Liver (tissue), 9 donors: ENCODE measurements around the gene PTGER2. TPM values are rescaled to one million over a fixed set of nuclear protein-coding genes. Genes with fewer than 3 reads are reported as not detected.

Source experiments
- DNase-seq: peaks from one replicate; pipeline ENCODE4 v3.0.0-alpha.2; 2017; ENCODE audit warnings: low spot score
- H3K27ac ChIP-seq, 2 donors: one replicate each; pipeline ENCODE4 v1.7.0; 2013; ENCODE audit warnings: inconsistent platforms in 2 of 2, low read length in 2 of 2, control low read depth in 1 of 2, low read depth in 1 of 2, mild to moderate bottlenecking in 1 of 2
- H3K27me3 ChIP-seq, 4 donors: one replicate each; pipeline versions ENCODE4 v1.6.1 to v1.7.0; 2013; ENCODE audit warnings: low read length in 3 of 4, inconsistent platforms in 1 of 4, mild to moderate bottlenecking in 1 of 4, moderate library complexity in 1 of 4; ENCODE audit not compliant: control insufficient read depth in 4 of 4, insufficient read depth in 4 of 4
- H3K36me3 ChIP-seq, 4 donors: one replicate each; pipeline versions ENCODE4 v1.6.1 to v1.7.0; 2013; ENCODE audit warnings: low read length in 3 of 4, mild to moderate bottlenecking in 3 of 4, low read depth in 1 of 4, moderate library complexity in 1 of 4; ENCODE audit not compliant: control insufficient read depth in 4 of 4, insufficient read depth in 3 of 4
- H3K4me1 ChIP-seq, 4 donors: one replicate each; pipeline versions ENCODE4 v1.6.1 to v1.7.0; 2013; ENCODE audit warnings: low read length in 3 of 4, mild to moderate bottlenecking in 3 of 4, moderate library complexity in 1 of 4; ENCODE audit not compliant: control insufficient read depth in 4 of 4, insufficient read depth in 4 of 4
- H3K4me3 ChIP-seq, 3 donors: one replicate each; pipeline versions ENCODE4 v1.6.1 to v1.7.0; 2013; ENCODE audit warnings: low read length in 3 of 3, control low read depth in 1 of 3, low read depth in 1 of 3, mild to moderate bottlenecking in 1 of 3
- H3K9ac ChIP-seq, 2 donors: one replicate each; pipeline ENCODE4 v1.7.0; 2013; ENCODE audit warnings: low read length in 2 of 2, mild to moderate bottlenecking in 2 of 2, moderate library complexity in 2 of 2, control low read depth in 1 of 2, low read depth in 1 of 2
- H3K9me3 ChIP-seq, 4 donors: one replicate each; pipeline versions ENCODE4 v1.6.1 to v1.7.0; 2013; ENCODE audit warnings: low read length in 3 of 4; ENCODE audit not compliant: control insufficient read depth in 4 of 4
- ATF3 ChIP-seq: IDR thresholded peaks from 2 replicates; pipeline ENCODE4 v1.6.1; 2016; ENCODE audit warnings: antibody characterized with exemption
- CTCF ChIP-seq: fragments of 150-350 bp; IDR thresholded peaks from 2 replicates; pipeline ENCODE4 v1.5.1; 2017; ENCODE audit warnings: improper control_type of control experiment, low read depth, low read length; ENCODE audit not compliant: missing input control
- EGR1 ChIP-seq, 2 donors: IDR thresholded peaks; 2 replicates each; pipeline ENCODE4 v1.6.1; 2016 to 2018; ENCODE audit warnings: antibody characterized with exemption in 2 of 2, low read depth in 2 of 2
- FOXA1 ChIP-seq: IDR thresholded peaks from 2 replicates; pipeline ENCODE4 v1.6.1; 2016; ENCODE audit warnings: antibody characterized with exemption
- FOXA2 ChIP-seq: IDR thresholded peaks from 2 replicates; pipeline ENCODE4 v1.6.1; 2016; ENCODE audit warnings: antibody characterized with exemption
- GABPA ChIP-seq, 2 donors: IDR thresholded peaks in 1 of 2; conservative IDR thresholded peaks in 1 of 2; 2 replicates each; pipeline ENCODE4 v1.6.1; 2016; ENCODE audit warnings: antibody characterized with exemption in 2 of 2, mild to moderate bottlenecking in 1 of 2, moderate library complexity in 1 of 2
- HNF4A ChIP-seq, 2 donors: conservative IDR thresholded peaks; 2 replicates each; pipeline ENCODE4 v1.6.1; 2016; ENCODE audit warnings: antibody characterized with exemption in 2 of 2, mild to moderate bottlenecking in 2 of 2
- HNF4G ChIP-seq: IDR thresholded peaks from 2 replicates; pipeline ENCODE4 v1.6.1; 2016; ENCODE audit warnings: antibody characterized with exemption
- JUND ChIP-seq, 2 donors: IDR thresholded peaks; 2 replicates each; pipeline ENCODE4 v1.6.1; 2016; ENCODE audit warnings: antibody characterized with exemption in 2 of 2
- NR2F2 ChIP-seq: IDR thresholded peaks from 2 replicates; pipeline ENCODE4 v1.6.1; 2016; ENCODE audit warnings: antibody characterized with exemption
- RAD21 ChIP-seq, 2 donors: IDR thresholded peaks; 2 replicates each; pipeline ENCODE4 v1.6.1; 2016; ENCODE audit warnings: antibody characterized with exemption in 2 of 2, mild to moderate bottlenecking in 2 of 2
- RXRA ChIP-seq, 2 donors: IDR thresholded peaks; 2 replicates each; pipeline ENCODE4 v1.6.1; 2017 to 2018; ENCODE audit warnings: antibody characterized with exemption in 2 of 2, mild to moderate bottlenecking in 1 of 2
- SP1 ChIP-seq: IDR thresholded peaks from 2 replicates; pipeline ENCODE4 v1.6.1; 2018; ENCODE audit warnings: antibody characterized with exemption, mild to moderate bottlenecking
- TAF1 ChIP-seq: conservative IDR thresholded peaks from 2 replicates; pipeline ENCODE4 v1.6.1; 2016; ENCODE audit warnings: antibody characterized with exemption, mild to moderate bottlenecking
- YY1 ChIP-seq: IDR thresholded peaks from 2 replicates; pipeline ENCODE4 v1.6.1; 2016; ENCODE audit warnings: antibody characterized with exemption, mild to moderate bottlenecking
- ZBTB33 ChIP-seq: IDR thresholded peaks from 2 replicates; pipeline ENCODE4 v1.6.1; 2016; ENCODE audit warnings: antibody characterized with exemption
- WGBS: extraction: QIAGEN DNeasy Blood & Tissue Kit; methylation state at CpG from one replicate; pipeline ENCODE4 v1.1.7; 2013; 5-methylcytosine and 5-hydroxymethylcytosine counted together
- polyA plus RNA-seq, 2 donors: library from polyadenylated mRNA; stranded (reverse) in 1 of 2; unstranded in 1 of 2; fragments of 200-250 nt in 1 of 2; fragments of >200 nt in 1 of 2; fragmentation: Nextera tagmentation in 1 of 2; extraction: Ambion mirVana in 1 of 2; gene quantifications; one replicate each; pipeline versions ENCODE4 v1.2.1 to v1.2.3, GENCODE V29; 2013 to 2015
- total RNA-seq, 2 donors: library from RNA; depleted of rRNA; stranded (reverse); fragments of >200 nt; gene quantifications; one replicate each; pipeline ENCODE4 v1.2.3, GENCODE V29; 2014
- TF ChIP-seq, protein P1 (sequence below): IDR thresholded peaks from 2 replicates; pipeline ENCODE4 v1.6.1; 2016; ENCODE audit warnings: antibody characterized with exemption
- TF ChIP-seq, protein P2 (sequence below): IDR thresholded peaks from 2 replicates; pipeline ENCODE4 v1.6.1; 2016; ENCODE audit warnings: antibody characterized with exemption, mild to moderate bottlenecking
- donor health status: healthy.
- donor health status: healthy.
- donor health status: healthy.
- donor health status: healthy.
- donor health status: healthy.

Gene PTGER2
- total and polyA plus RNA-seq, 4 donors, result 0.36 to 1.9 (median 0.81) TPM

- no peak for TF ChIP-seq ATF3
- TF ChIP-seq, protein P1, sequence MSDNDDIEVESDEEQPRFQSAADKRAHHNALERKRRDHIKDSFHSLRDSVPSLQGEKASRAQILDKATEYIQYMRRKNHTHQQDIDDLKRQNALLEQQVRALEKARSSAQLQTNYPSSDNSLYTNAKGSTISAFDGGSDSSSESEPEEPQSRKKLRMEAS, result no peak
- no peak for TF ChIP-seq ZBTB33
- no peak for TF ChIP-seq TAF1
- TF ChIP-seq HNF4G, result no peak
- no peak for TF ChIP-seq HNF4A (conservative IDR thresholded peaks at IDR 0.05)
- no peak for TF ChIP-seq RXRA (IDR thresholded peaks at IDR 0.05)
- TF ChIP-seq, protein P2, sequence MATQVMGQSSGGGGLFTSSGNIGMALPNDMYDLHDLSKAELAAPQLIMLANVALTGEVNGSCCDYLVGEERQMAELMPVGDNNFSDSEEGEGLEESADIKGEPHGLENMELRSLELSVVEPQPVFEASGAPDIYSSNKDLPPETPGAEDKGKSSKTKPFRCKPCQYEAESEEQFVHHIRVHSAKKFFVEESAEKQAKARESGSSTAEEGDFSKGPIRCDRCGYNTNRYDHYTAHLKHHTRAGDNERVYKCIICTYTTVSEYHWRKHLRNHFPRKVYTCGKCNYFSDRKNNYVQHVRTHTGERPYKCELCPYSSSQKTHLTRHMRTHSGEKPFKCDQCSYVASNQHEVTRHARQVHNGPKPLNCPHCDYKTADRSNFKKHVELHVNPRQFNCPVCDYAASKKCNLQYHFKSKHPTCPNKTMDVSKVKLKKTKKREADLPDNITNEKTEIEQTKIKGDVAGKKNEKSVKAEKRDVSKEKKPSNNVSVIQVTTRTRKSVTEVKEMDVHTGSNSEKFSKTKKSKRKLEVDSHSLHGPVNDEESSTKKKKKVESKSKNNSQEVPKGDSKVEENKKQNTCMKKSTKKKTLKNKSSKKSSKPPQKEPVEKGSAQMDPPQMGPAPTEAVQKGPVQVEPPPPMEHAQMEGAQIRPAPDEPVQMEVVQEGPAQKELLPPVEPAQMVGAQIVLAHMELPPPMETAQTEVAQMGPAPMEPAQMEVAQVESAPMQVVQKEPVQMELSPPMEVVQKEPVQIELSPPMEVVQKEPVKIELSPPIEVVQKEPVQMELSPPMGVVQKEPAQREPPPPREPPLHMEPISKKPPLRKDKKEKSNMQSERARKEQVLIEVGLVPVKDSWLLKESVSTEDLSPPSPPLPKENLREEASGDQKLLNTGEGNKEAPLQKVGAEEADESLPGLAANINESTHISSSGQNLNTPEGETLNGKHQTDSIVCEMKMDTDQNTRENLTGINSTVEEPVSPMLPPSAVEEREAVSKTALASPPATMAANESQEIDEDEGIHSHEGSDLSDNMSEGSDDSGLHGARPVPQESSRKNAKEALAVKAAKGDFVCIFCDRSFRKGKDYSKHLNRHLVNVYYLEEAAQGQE, result no peak
- TF ChIP-seq FOXA1, result no peak
- TF ChIP-seq NR2F2, result no peak
- no peak for TF ChIP-seq JUND (IDR thresholded peaks at IDR 0.05)
- no peak for TF ChIP-seq YY1
- TF ChIP-seq EGR1 (IDR thresholded peaks at IDR 0.05; ENCODE audit: low read depth in 2 of 2), result no peak
- no peak for TF ChIP-seq RAD21 (IDR thresholded peaks at IDR 0.05)
- no peak for TF ChIP-seq FOXA2
- Histone ChIP-seq H3K9me3 (peaks cover 0 to 6% (median 0%) of the 10 kb centered on the region in 4 donors), H3K9ac (no peak overlapping the region), H3K4me1 (no peaks in the 10 kb centered on the region), H3K27ac (no peak overlapping the region), H3K4me3 (no peak overlapping the region), H3K27me3 (no peaks in the 10 kb centered on the region), H3K36me3 (no peaks in the 10 kb centered on the region)
- WGBS, result 68% methylated on average over 4 of the region's 4 CpGs
- no peak for DNase-seq
These were observed 27.2 kb upstream of the PTGER2 start for GRCh38 chr14:52286661-52287649.

DNA sequence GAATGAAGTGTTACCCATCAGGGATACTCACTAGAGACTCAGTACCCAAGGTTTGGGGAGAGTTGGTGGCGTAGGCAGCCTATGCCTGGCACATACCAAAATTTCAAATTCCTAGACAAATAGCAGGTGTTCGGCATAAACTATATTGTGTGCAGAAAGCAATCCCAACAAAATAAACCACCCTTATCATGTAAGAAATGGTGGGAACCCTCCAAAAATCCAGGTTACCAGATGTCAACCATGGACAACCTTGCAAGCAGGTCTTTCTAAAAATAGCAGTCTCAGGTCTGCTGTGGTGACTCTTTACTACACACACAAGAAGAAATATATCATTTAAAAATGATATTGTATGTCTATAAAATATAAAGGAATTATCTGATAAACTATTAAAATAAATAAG is 17.7 kb upstream of the PTGER2 start:
- Histone ChIP-seq H3K36me3 (no peaks in the 10 kb centered on the region), H3K9ac (no peak overlapping the region), H3K9me3 (peaks cover 0 to 4% (median 0%) of the 10 kb centered on the region in 4 donors), H3K27ac (no peak overlapping the region), H3K4me3 (no peak overlapping the region), H3K4me1 (no peaks in the 10 kb centered on the region), H3K27me3 (no peaks in the 10 kb centered on the region)
- no peak for DNase-seq
- WGBS, result 93% methylated on average over 2 of the region's 2 CpGs
- TF ChIP-seq, protein P2, result no peak
- TF ChIP-seq ATF3, result no peak
- TF ChIP-seq NR2F2, result no peak
- no peak for TF ChIP-seq CTCF
- TF ChIP-seq GABPA (IDR thresholded peaks at IDR 0.05 in 1 of 2, conservative IDR thresholded peaks at IDR 0.05 in 1 of 2), result no peak
- TF ChIP-seq SP1, result no peak
- no peak for TF ChIP-seq RXRA (IDR thresholded peaks at IDR 0.05)
